Measurements from ENCODE around the gene SEPTIN12.

GRCh38 chr16:4805231-4805630 lies 17.1 kb upstream of the SEPTIN12 start:
- no peak for TF ChIP-seq CTCF (IDR thresholded peaks at IDR 0.05)
- no peak for TF ChIP-seq POLR2A (IDR thresholded peaks at IDR 0.05)

Data from prostate gland (tissue), 2 donors.